Panc1 (cell line): ENCODE results near the gene RABEPK. TPM values are rescaled to one million over a fixed set of nuclear protein-coding genes. Genes with fewer than 3 reads are reported as not detected.

Experiments used
- ATAC-seq: fragments of 200-7000 bp; cut with Tn5 transposase; 2 replicates; pipeline ENCODE4 v1.9.1; 2020; ENCODE audit warnings: mild to moderate bottlenecking, moderate library complexity
- BruUV-seq: library from RNA; stranded (reverse); fragments of 400-500 nt; replicated peaks from 2 replicates; lab custom pipeline; 2021; lab: Mats Ljungman, UMichigan
- CTCF ChIA-PET: fragments of 300-600 bp; sonication (Branson Sonifier 250); formaldehyde crosslinking; loops from one replicate; lab custom pipeline; 2022; ENCODE audit warnings: antibody characterized with exemption; lab: Charles Lee
- POLR2A ChIA-PET: fragments of 300-600 bp; sonication (Branson Sonifier 250); formaldehyde crosslinking; loops from one replicate; lab custom pipeline; 2022; ENCODE audit warnings: antibody characterized with exemption; lab: Charles Lee
- DNase-seq: peaks from one replicate; pipeline ENCODE4 v3.0.0-alpha.2; 2010; ENCODE audit warnings: low read depth, low spot score
- H3K27ac ChIP-seq: 2 replicates; pipeline ENCODE4 v1.5.1; 2011; ENCODE audit warnings: mild to moderate bottlenecking, low read length, inconsistent platforms
- H3K27me3 ChIP-seq: fragments of 200-500 bp; sonication (Bioruptor generic); 2 replicates; pipeline ENCODE4 v1.6.0; 2014; ENCODE audit warnings: low read length, inconsistent platforms; ENCODE audit not compliant: control insufficient read depth, insufficient read depth
- H3K36me3 ChIP-seq: fragments of 200-500 bp; sonication (Bioruptor generic); 2 replicates; pipeline ENCODE4 v1.5.1; 2014; ENCODE audit warnings: inconsistent platforms, mild to moderate bottlenecking, low read length, moderate library complexity; ENCODE audit not compliant: control insufficient read depth, insufficient read depth
- H3K4me1 ChIP-seq: 2 replicates; pipeline ENCODE4 v1.5.1; 2011; ENCODE audit warnings: inconsistent platforms, mild to moderate bottlenecking, low read length, moderate library complexity; ENCODE audit not compliant: control insufficient read depth, insufficient read depth
- H3K4me3 ChIP-seq, 2 experiments: 2 replicates each; pipeline ENCODE4 v1.5.1; 2011 to 2012; ENCODE audit warnings: low read depth in 2 of 2, low read length in 2 of 2, mild to moderate bottlenecking in 2 of 2, inconsistent platforms in 1 of 2, moderate library complexity in 1 of 2
- H3K9me3 ChIP-seq: fragments of 200-500 bp; sonication (Bioruptor generic); 2 replicates; pipeline ENCODE4 v1.5.1; 2014; ENCODE audit warnings: low read depth, mild to moderate bottlenecking, inconsistent platforms, low read length, moderate library complexity; ENCODE audit not compliant: control insufficient read depth, insufficient read depth
- POLR2AphosphoS5 ChIP-seq: IDR thresholded peaks from 2 replicates; pipeline ENCODE4 v1.6.1; 2012; ENCODE audit warnings: mild to moderate bottlenecking, low read depth, low read length, moderate library complexity
- SIN3A ChIP-seq: IDR thresholded peaks from 2 replicates; pipeline ENCODE4 v1.6.1; 2012; ENCODE audit warnings: low read depth, mild to moderate bottlenecking, low read length, moderate library complexity, borderline replicate concordance; ENCODE audit not compliant: insufficient read depth
- TCF7L2 ChIP-seq: IDR thresholded peaks from 2 replicates; pipeline ENCODE4 v1.6.1; 2011; ENCODE audit warnings: mild to moderate bottlenecking, low read depth, low read length, inconsistent platforms
- in situ Hi-C: cut with HindIII; loops from 2 replicates; pipeline ENCODE4 v1.10.0; 2016; ENCODE audit warnings: low sequenced_read_pairs, low pct_unique_long_range_greater_than_20kb
- intact Hi-C: fragments of 100-400 bp; cut with micrococcal nuclease; formaldehyde crosslinking; loops from one replicate; pipeline ENCODE4 v1.10.0; 2022; ENCODE audit not compliant: unreplicated experiment
- total RNA-seq: library from RNA; stranded (reverse); gene quantifications from one replicate; pipeline ENCODE4 v1.2.1, GENCODE V29; 2021; ENCODE audit not compliant: unreplicated experiment
- TF ChIP-seq, protein P1 (sequence below): fragments of 450-650 bp; IDR thresholded peaks from 2 replicates; pipeline ENCODE4 v1.5.1; 2017; ENCODE audit warnings: mild to moderate bottlenecking
- TF ChIP-seq, protein P2 (sequence below), 2 experiments: IDR thresholded peaks; 2 replicates each; pipeline ENCODE4 v1.6.1; 2011 to 2012; ENCODE audit warnings: low read depth in 2 of 2, control low read depth in 1 of 2, low read length in 1 of 2, mild to moderate bottlenecking in 1 of 2, moderate library complexity in 1 of 2; ENCODE audit not compliant: insufficient read depth in 1 of 2

The RABEPK gene
- total RNA-seq, 1 experiment from 2014 or later, result 33.9 TPM

DNA sequence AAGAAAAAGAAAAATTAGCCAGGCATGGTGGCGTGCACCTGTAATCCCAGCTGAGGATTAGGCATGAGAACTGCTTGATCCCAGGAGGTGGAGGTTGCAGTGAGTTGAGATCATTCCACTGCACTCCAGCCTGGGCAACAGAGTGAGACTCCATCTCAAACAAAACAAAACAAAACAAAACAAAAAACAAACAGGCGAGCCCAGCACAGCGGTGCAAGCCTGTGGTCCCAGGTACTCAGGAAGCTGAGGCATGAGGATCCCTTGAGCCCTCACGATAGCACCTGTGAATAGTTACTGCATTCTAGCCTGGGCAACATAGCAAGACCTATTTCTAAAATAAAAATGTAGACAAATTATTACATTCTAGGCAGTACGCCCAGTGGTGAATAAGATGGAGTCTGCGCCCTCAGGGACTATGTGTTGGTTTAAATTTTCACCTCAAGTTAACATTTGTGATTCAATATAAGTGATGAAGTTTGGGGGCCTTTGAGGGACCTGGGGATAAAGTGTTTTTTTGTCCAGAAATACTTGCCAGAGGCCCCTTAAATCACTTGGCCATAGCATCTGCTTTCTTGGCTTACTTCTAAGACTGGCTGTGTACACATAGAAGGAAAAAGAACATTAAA, 57.9 kb downstream of the RABEPK start:
- in situ Hi-C loops, result no loop called here
- CTCF ChIA-PET, result no interaction called here
- no TSS peak for BruUV-seq

DNA sequence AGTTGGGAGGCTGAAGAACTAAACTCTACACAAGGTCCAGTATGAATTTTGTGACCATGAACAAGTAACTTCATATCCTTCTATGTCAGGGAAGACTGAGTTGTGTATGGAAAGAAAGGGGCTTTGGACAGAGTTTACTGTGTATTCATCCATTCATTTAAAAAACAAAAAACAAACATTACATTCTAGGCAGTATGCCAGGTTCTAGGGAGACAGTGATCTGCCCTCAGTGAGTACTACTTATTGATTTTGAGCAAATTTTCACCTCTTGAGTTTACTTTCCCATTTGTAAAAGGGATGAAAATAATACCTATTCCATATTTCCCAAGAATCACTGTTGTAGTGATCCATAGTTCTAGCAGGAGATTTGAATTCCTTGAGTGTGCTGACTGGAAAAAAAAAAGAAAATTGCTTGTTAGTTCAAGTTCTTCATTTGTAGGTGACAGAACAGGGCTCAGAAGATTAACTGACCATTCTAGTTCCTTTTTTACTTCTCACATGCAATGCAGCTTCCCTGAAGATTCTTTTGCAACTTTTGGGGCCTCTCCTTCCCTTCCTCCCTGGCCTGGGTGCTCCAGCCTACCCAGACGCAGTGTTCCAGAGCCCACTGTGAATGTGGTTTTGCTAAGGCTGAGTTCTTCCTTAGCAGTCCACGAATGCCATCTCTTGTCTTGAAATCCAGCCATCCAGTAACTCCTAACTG, 58.6 kb downstream of the RABEPK start:
- H3K36me3 ChIP-seq, result peaks cover 3% of the 10 kb centered on the region; the same call in 1 of the 2 replicates
- H3K9me3 ChIP-seq, result no peaks in the 10 kb centered on the region
- DNase-seq (no peak), ATAC-seq (no peak)
- TF ChIP-seq TCF7L2 (no peak), SIN3A (no peak), POLR2AphosphoS5 (no peak)
- TF ChIP-seq, protein P1, sequence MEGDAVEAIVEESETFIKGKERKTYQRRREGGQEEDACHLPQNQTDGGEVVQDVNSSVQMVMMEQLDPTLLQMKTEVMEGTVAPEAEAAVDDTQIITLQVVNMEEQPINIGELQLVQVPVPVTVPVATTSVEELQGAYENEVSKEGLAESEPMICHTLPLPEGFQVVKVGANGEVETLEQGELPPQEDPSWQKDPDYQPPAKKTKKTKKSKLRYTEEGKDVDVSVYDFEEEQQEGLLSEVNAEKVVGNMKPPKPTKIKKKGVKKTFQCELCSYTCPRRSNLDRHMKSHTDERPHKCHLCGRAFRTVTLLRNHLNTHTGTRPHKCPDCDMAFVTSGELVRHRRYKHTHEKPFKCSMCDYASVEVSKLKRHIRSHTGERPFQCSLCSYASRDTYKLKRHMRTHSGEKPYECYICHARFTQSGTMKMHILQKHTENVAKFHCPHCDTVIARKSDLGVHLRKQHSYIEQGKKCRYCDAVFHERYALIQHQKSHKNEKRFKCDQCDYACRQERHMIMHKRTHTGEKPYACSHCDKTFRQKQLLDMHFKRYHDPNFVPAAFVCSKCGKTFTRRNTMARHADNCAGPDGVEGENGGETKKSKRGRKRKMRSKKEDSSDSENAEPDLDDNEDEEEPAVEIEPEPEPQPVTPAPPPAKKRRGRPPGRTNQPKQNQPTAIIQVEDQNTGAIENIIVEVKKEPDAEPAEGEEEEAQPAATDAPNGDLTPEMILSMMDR, result no peak
- BruUV-seq, result no TSS peak
- H3K27me3 ChIP-seq, result no peaks in the 10 kb centered on the region
- peak overlapping the region; percentile 57; the same call in 1 of the 2 replicates for H3K27ac ChIP-seq
- CTCF ChIA-PET, result no interaction called here
- intact Hi-C loops, result loop anchor here (5.0 kb wide), 1 partner anchor 113 kb away; no protein-coding TSS in a partner anchor
- in situ Hi-C loops, result no loop called here
- H3K4me3 ChIP-seq, result no peak overlapping the region
- POLR2A ChIA-PET, result no interaction called here
- peaks cover 11% of the 10 kb centered on the region for H3K4me1 ChIP-seq

More for the DNA sequence above, 57.9 kb downstream of the RABEPK start:
- DNase-seq, result no peak
- TF ChIP-seq, protein P2, sequence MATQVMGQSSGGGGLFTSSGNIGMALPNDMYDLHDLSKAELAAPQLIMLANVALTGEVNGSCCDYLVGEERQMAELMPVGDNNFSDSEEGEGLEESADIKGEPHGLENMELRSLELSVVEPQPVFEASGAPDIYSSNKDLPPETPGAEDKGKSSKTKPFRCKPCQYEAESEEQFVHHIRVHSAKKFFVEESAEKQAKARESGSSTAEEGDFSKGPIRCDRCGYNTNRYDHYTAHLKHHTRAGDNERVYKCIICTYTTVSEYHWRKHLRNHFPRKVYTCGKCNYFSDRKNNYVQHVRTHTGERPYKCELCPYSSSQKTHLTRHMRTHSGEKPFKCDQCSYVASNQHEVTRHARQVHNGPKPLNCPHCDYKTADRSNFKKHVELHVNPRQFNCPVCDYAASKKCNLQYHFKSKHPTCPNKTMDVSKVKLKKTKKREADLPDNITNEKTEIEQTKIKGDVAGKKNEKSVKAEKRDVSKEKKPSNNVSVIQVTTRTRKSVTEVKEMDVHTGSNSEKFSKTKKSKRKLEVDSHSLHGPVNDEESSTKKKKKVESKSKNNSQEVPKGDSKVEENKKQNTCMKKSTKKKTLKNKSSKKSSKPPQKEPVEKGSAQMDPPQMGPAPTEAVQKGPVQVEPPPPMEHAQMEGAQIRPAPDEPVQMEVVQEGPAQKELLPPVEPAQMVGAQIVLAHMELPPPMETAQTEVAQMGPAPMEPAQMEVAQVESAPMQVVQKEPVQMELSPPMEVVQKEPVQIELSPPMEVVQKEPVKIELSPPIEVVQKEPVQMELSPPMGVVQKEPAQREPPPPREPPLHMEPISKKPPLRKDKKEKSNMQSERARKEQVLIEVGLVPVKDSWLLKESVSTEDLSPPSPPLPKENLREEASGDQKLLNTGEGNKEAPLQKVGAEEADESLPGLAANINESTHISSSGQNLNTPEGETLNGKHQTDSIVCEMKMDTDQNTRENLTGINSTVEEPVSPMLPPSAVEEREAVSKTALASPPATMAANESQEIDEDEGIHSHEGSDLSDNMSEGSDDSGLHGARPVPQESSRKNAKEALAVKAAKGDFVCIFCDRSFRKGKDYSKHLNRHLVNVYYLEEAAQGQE (IDR thresholded peaks at IDR 0.05; ENCODE audit: insufficient read depth in 1 of 2, low read depth in 2 of 2, low read length in 1 of 2), result no peak
- TF ChIP-seq, protein P1, result no peak
- TF ChIP-seq TCF7L2, result no peak
- H3K27ac ChIP-seq, result peak overlapping the region; percentile 29; the same call in 1 of the 2 replicates
- POLR2A ChIA-PET, result no interaction called here
- no peak for ATAC-seq
- no peaks in the 10 kb centered on the region for H3K9me3 ChIP-seq
- H3K4me1 ChIP-seq, result peaks cover 11% of the 10 kb centered on the region
- intact Hi-C loops, result loop anchor here (5.0 kb wide), 1 partner anchor 114 kb away; no protein-coding TSS in a partner anchor
- H3K4me3 ChIP-seq, result no peak overlapping the region
- H3K36me3 ChIP-seq, result peaks cover 3% of the 10 kb centered on the region; the same call in 1 of the 2 replicates
- no peaks in the 10 kb centered on the region for H3K27me3 ChIP-seq
